Measurements from ENCODE around the gene NFYA. TPM values are rescaled to one million over a fixed set of nuclear protein-coding genes. Genes with fewer than 3 reads are reported as not detected.
A peak's percentile ranks its signal among the peaks of the same experiment; 100 is the strongest.

The NFYA gene
- total and polyA plus RNA-seq, 2 of the 13 experiments (the other 11 are each of a cell fraction or from before 2014, with no cell fraction given) = 16.0 to 22.9 TPM

DNA sequence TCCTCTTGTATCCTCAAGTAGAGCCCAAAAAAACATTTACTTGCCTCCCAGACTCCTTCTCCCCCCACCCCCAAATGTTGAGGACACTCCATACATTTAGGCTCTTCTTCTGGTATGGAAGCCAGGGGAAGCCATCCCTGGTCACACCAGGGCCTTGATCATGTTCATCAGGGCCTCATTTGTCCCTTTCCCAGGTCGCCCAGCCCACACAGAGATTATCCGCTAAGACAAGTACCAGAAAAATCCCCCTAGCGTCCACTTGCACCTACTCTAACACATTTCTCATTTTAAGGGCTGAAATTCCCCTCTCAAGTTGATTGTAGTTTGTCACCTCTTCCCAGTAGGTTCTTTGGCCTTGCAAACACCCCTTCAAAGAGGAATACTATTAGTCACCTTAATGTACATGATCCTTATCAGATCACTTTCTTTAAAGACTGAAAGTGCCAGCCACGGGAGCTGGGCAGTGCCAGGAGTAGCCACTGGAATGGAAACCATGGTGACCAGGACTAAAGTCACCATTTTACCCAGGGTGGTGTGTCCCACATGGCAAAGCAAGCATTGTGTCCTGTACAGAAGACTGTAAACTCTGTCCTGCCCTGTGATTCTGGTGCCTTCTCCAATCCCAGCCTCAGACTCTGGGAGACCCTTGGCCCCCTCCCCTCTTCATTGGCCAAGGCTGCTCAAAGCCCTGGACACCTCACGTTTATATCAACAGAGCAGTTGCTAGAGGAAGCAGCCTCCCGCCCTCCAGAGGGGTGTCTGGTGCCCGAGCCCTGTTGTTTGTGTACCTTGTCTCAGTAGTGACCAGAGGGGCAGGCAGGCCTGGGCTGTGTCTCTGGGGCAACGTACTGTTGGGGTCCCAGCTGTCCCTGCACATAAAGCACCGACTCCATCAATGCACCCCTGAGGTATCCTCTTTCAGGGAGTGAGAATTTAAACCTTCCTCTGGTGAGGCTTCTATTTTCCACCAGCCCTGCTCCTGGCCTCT, 24.7 kb upstream of the NFYA start (continued):
- TF ChIP-seq FOXO1 (CRISPR knock-in tag; IDR thresholded peaks at IDR 0.05) (no peak), PPARG (CRISPR knock-in tag; conservative IDR thresholded peaks at IDR 0.05) (no peak), TCF7 (IDR thresholded peaks at IDR 0.05; ENCODE audit: low read depth) (peak; percentile 28; the same call in 1 of the 2 replicates), CBX1 (IDR thresholded peaks at IDR 0.05; ENCODE audit: low read depth) (no peak), ZNF343 (CRISPR knock-in tag; IDR thresholded peaks at IDR 0.05) (no peak), MTF1 (CRISPR knock-in tag; IDR thresholded peaks at IDR 0.05) (no peak), AGO2 (optimal IDR thresholded peaks at IDR 0.05; ENCODE audit: low read depth, low read length) (no peak), ZNF460 (CRISPR knock-in tag; IDR thresholded peaks at IDR 0.05; ENCODE audit: borderline replicate concordance) (no peak), RFXANK (CRISPR knock-in tag; IDR thresholded peaks at IDR 0.05) (no peak), ZNF557 (CRISPR knock-in tag; IDR thresholded peaks at IDR 0.05) (no peak)
- TF ChIP-seq, protein P1, sequence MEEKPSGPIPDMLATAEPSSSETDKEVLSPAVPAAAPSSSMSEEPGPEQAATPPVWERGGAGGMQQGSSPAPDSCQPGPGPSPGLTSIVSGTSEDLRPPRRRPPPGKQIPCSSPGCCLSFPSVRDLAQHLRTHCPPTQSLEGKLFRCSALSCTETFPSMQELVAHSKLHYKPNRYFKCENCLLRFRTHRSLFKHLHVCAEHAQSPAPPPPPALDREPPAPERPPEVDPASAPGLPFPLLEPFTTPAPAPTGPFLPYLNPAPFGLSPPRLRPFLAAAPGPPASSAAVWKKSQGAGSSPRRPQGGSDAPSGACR (CRISPR knock-in tag; IDR thresholded peaks at IDR 0.05) = no peak
- TF ChIP-seq, protein P2, sequence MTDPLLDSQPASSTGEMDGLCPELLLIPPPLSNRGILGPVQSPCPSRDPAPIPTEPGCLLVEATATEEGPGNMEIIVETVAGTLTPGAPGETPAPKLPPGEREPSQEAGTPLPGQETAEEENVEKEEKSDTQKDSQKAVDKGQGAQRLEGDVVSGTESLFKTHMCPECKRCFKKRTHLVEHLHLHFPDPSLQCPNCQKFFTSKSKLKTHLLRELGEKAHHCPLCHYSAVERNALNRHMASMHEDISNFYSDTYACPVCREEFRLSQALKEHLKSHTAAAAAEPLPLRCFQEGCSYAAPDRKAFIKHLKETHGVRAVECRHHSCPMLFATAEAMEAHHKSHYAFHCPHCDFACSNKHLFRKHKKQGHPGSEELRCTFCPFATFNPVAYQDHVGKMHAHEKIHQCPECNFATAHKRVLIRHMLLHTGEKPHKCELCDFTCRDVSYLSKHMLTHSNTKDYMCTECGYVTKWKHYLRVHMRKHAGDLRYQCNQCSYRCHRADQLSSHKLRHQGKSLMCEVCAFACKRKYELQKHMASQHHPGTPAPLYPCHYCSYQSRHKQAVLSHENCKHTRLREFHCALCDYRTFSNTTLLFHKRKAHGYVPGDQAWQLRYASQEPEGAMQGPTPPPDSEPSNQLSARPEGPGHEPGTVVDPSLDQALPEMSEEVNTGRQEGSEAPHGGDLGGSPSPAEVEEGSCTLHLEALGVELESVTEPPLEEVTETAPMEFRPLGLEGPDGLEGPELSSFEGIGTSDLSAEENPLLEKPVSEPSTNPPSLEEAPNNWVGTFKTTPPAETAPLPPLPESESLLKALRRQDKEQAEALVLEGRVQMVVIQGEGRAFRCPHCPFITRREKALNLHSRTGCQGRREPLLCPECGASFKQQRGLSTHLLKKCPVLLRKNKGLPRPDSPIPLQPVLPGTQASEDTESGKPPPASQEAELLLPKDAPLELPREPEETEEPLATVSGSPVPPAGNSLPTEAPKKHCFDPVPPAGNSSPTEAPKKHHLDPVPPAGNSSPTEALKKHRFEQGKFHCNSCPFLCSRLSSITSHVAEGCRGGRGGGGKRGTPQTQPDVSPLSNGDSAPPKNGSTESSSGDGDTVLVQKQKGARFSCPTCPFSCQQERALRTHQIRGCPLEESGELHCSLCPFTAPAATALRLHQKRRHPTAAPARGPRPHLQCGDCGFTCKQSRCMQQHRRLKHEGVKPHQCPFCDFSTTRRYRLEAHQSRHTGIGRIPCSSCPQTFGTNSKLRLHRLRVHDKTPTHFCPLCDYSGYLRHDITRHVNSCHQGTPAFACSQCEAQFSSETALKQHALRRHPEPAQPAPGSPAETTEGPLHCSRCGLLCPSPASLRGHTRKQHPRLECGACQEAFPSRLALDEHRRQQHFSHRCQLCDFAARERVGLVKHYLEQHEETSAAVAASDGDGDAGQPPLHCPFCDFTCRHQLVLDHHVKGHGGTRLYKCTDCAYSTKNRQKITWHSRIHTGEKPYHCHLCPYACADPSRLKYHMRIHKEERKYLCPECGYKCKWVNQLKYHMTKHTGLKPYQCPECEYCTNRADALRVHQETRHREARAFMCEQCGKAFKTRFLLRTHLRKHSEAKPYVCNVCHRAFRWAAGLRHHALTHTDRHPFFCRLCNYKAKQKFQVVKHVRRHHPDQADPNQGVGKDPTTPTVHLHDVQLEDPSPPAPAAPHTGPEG (CRISPR knock-in tag; IDR thresholded peaks at IDR 0.05) = no peak
- TF ChIP-seq, protein P3, sequence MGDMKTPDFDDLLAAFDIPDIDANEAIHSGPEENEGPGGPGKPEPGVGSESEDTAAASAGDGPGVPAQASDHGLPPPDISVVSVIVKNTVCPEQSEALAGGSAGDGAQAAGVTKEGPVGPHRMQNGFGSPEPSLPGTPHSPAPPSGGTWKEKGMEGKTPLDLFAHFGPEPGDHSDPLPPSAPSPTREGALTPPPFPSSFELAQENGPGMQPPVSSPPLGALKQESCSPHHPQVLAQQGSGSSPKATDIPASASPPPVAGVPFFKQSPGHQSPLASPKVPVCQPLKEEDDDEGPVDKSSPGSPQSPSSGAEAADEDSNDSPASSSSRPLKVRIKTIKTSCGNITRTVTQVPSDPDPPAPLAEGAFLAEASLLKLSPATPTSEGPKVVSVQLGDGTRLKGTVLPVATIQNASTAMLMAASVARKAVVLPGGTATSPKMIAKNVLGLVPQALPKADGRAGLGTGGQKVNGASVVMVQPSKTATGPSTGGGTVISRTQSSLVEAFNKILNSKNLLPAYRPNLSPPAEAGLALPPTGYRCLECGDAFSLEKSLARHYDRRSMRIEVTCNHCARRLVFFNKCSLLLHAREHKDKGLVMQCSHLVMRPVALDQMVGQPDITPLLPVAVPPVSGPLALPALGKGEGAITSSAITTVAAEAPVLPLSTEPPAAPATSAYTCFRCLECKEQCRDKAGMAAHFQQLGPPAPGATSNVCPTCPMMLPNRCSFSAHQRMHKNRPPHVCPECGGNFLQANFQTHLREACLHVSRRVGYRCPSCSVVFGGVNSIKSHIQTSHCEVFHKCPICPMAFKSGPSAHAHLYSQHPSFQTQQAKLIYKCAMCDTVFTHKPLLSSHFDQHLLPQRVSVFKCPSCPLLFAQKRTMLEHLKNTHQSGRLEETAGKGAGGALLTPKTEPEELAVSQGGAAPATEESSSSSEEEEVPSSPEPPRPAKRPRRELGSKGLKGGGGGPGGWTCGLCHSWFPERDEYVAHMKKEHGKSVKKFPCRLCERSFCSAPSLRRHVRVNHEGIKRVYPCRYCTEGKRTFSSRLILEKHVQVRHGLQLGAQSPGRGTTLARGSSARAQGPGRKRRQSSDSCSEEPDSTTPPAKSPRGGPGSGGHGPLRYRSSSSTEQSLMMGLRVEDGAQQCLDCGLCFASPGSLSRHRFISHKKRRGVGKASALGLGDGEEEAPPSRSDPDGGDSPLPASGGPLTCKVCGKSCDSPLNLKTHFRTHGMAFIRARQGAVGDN (CRISPR knock-in tag; IDR thresholded peaks at IDR 0.05) = peak; percentile 41; the same call in 1 of the 2 replicates
- TF ChIP-seq, protein P4, sequence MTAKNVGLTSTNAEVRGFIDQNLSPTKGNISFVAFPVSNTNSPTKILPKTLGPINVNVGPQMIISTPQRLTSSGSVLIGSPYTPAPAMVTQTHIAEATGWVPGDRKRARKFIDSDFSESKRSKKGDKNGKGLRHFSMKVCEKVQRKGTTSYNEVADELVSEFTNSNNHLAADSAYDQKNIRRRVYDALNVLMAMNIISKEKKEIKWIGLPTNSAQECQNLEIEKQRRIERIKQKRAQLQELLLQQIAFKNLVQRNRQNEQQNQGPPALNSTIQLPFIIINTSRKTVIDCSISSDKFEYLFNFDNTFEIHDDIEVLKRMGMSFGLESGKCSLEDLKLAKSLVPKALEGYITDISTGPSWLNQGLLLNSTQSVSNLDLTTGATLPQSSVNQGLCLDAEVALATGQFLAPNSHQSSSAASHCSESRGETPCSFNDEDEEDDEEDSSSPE (CRISPR knock-in tag; IDR thresholded peaks at IDR 0.05) = no peak
- TF ChIP-seq, protein P5, sequence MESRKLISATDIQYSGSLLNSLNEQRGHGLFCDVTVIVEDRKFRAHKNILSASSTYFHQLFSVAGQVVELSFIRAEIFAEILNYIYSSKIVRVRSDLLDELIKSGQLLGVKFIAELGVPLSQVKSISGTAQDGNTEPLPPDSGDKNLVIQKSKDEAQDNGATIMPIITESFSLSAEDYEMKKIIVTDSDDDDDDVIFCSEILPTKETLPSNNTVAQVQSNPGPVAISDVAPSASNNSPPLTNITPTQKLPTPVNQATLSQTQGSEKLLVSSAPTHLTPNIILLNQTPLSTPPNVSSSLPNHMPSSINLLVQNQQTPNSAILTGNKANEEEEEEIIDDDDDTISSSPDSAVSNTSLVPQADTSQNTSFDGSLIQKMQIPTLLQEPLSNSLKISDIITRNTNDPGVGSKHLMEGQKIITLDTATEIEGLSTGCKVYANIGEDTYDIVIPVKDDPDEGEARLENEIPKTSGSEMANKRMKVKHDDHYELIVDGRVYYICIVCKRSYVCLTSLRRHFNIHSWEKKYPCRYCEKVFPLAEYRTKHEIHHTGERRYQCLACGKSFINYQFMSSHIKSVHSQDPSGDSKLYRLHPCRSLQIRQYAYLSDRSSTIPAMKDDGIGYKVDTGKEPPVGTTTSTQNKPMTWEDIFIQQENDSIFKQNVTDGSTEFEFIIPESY (CRISPR knock-in tag; IDR thresholded peaks at IDR 0.05) = peak; percentile 58; the same call in 1 of the 2 replicates
